Muscle of leg (tissue), 16 donors: ENCODE measurements around the gene PELI1. TPM values are rescaled to one million over a fixed set of nuclear protein-coding genes. Genes with fewer than 3 reads are reported as not detected.

Experiments
- DNase-seq: peaks from one replicate; pipeline ENCODE4 v3.0.0; 2013
- H3K27ac ChIP-seq: one replicate; pipeline ENCODE4 v1.5.1; 2013; ENCODE audit warnings: mild to moderate bottlenecking, low read length, control low read depth
- H3K27me3 ChIP-seq: one replicate; pipeline ENCODE4 v1.6.1; 2013; ENCODE audit warnings: low read length; ENCODE audit not compliant: control insufficient read depth, insufficient read depth
- H3K36me3 ChIP-seq: one replicate; pipeline ENCODE4 v1.6.1; 2013; ENCODE audit warnings: low read length; ENCODE audit not compliant: control insufficient read depth, insufficient read depth
- H3K4me1 ChIP-seq: one replicate; pipeline ENCODE4 v1.6.1; 2013; ENCODE audit warnings: low read length; ENCODE audit not compliant: control insufficient read depth, insufficient read depth
- H3K4me3 ChIP-seq: one replicate; pipeline ENCODE4 v1.5.1; 2013; ENCODE audit warnings: low read length, control low read depth
- H3K9me3 ChIP-seq: replicated peaks from 2 replicates; pipeline ENCODE4 v1.6.1; 2013; ENCODE audit warnings: low read depth, low read length; ENCODE audit not compliant: control insufficient read depth
- WGBS: methylation state at CpG from one replicate; pipeline ENCODE4 v1.1.5; 2013; ENCODE audit warnings: missing lambda C conversion rate; ENCODE audit not compliant: insufficient coverage; 5-methylcytosine and 5-hydroxymethylcytosine counted together
- long read RNA-seq, 11 donors: transcript quantifications; one replicate each; lab custom pipeline, GENCODE V29; 2026
- polyA plus RNA-seq, 8 donors: library from polyadenylated mRNA; unstranded; fragments of 120-200 nt; gene quantifications; one replicate each; pipeline versions ENCODE4 v1.2.1 to v1.2.3, GENCODE V29; 2013; ENCODE audit warnings: inconsistent platforms in 1 of 8, low replicate concordance in 1 of 8; ENCODE audit not compliant: insufficient read length in 8 of 8, insufficient read depth in 1 of 8
- total RNA-seq: library from RNA; stranded (reverse); fragments of 120-200 nt; gene quantifications from one replicate; pipeline ENCODE4 v1.2.4, GENCODE V29; 2013

PELI1 gene
- total RNA-seq = 12.2 TPM
- polyA plus RNA-seq = 10 to 100 TPM; 15.6 to 24.2 (median 18.7) TPM
- long read RNA-seq, donor 1, partial matches to known transcripts = 0 of 4 reads
- long read RNA-seq, donor 1, other reads (novel, unspliced or antisense) = 0 of 4 reads
- long read RNA-seq, donor 2 = 0 reads
- long read RNA-seq, donor 3, partial matches to known transcripts = 0 of 1 reads
- long read RNA-seq, donor 3, other reads (novel, unspliced or antisense) = 0 of 1 reads
- long read RNA-seq, donor 4, partial matches to known transcripts = 0 of 2 reads
- long read RNA-seq, donor 4, other reads (novel, unspliced or antisense) = 0 of 2 reads
- long read RNA-seq, donor 5, transcript PELI1-201 (7 exons, 3,750 nt) = major isoform, 11 of 11 reads
- long read RNA-seq, donor 5, partial matches to known transcripts = 0 of 11 reads
- long read RNA-seq, donor 5, other reads (novel, unspliced or antisense) = 0 of 11 reads
- long read RNA-seq, donor 6, transcript PELI1-201 (7 exons, 3,750 nt) = major isoform, 7 of 35 reads
- long read RNA-seq, donor 6, partial matches to known transcripts = 17 of 35 reads
- long read RNA-seq, donor 6, other reads (novel, unspliced or antisense) = 11 of 35 reads
- long read RNA-seq, donor 7, partial matches to known transcripts = 0 of 3 reads
- long read RNA-seq, donor 7, other reads (novel, unspliced or antisense) = 0 of 3 reads
- long read RNA-seq, donor 8, partial matches to known transcripts = 7 of 10 reads
- long read RNA-seq, donor 8, other reads (novel, unspliced or antisense) = 0 of 10 reads
- long read RNA-seq, donor 9, partial matches to known transcripts = 0 of 2 reads
- long read RNA-seq, donor 9, other reads (novel, unspliced or antisense) = 0 of 2 reads
- long read RNA-seq, donor 10, partial matches to known transcripts = 0 of 4 reads
- long read RNA-seq, donor 10, other reads (novel, unspliced or antisense) = 0 of 4 reads
- long read RNA-seq, donor 11, transcript PELI1-201 (7 exons, 3,750 nt) = major isoform, 5 of 5 reads
- long read RNA-seq, donor 11, partial matches to known transcripts = 0 of 5 reads
- long read RNA-seq, donor 11, other reads (novel, unspliced or antisense) = 0 of 5 reads

- Histone ChIP-seq H3K9me3 (no peaks in the 10 kb centered on the region), H3K36me3 (no peaks in the 10 kb centered on the region), H3K27ac (peak within 1 kb of the TSS; percentile 95), H3K27me3 (no peaks in the 10 kb centered on the region), H3K4me1 (peaks cover 4% of the 10 kb centered on the region), H3K4me3 (peak within 1 kb of the TSS; percentile 88)
- WGBS = 2% methylated on average over 49 of the region's 68 CpGs
- DNase-seq = peak; percentile 98
Observed at GRCh38 chr2:64144057-64145013, at the start of gene PELI1. Gene PELI1 (minus strand): TSS chr2:64144420. CDS start chr2:64108310, 36,110 bp downstream.

- WGBS = no CpG with 5 or more reads among the region's 4 CpGs
- Histone ChIP-seq H3K27me3 (no peaks in the 10 kb centered on the region), H3K36me3 (no peaks in the 10 kb centered on the region), H3K9me3 (no peaks in the 10 kb centered on the region), H3K4me3 (no peak overlapping the region), H3K4me1 (no peaks in the 10 kb centered on the region), H3K27ac (no peak overlapping the region)
- no peak for DNase-seq
Observed at GRCh38 chr2:64193491-64193890, 49.3 kb upstream of the PELI1 start.

GRCh38 chr2:64192664-64193105, 48.5 kb upstream of the PELI1 start:
- Histone ChIP-seq H3K4me1 (no peaks in the 10 kb centered on the region), H3K4me3 (no peak overlapping the region), H3K9me3 (no peaks in the 10 kb centered on the region), H3K27ac (peak overlapping the region; percentile 10), H3K36me3 (no peaks in the 10 kb centered on the region), H3K27me3 (no peaks in the 10 kb centered on the region)
- peak; percentile 42 for DNase-seq
- no CpG with 5 or more reads among the region's 6 CpGs for WGBS

- 77% methylated on average over 5 of the region's 6 CpGs for WGBS
- Histone ChIP-seq H3K9me3 (no peaks in the 10 kb centered on the region), H3K27ac (no peak overlapping the region), H3K27me3 (no peaks in the 10 kb centered on the region), H3K36me3 (no peaks in the 10 kb centered on the region), H3K4me1 (no peaks in the 10 kb centered on the region), H3K4me3 (no peak overlapping the region)
- DNase-seq = peak; percentile 74
Observed at GRCh38 chr2:64192125-64192479, 47.9 kb upstream of the PELI1 start.

- Histone ChIP-seq H3K27me3 (no peaks in the 10 kb centered on the region), H3K4me1 (peaks cover 9% of the 10 kb centered on the region)
Observed at GRCh38 chr2:64189586-64189985, 45.4 kb upstream of the PELI1 start.

GRCh38 chr2:64189167-64189566, 44.9 kb upstream of the PELI1 start:
- Histone ChIP-seq H3K27me3 (no peaks in the 10 kb centered on the region), H3K4me1 (peaks cover 9% of the 10 kb centered on the region), H3K36me3 (no peaks in the 10 kb centered on the region), H3K4me3 (no peak overlapping the region), H3K9me3 (no peaks in the 10 kb centered on the region), H3K27ac (no peak overlapping the region)
- 89% methylated on average over 9 of the region's 10 CpGs for WGBS
- no peak for DNase-seq

More at GRCh38 chr2:64189586-64189985, 45.4 kb upstream of the PELI1 start:
- no peak overlapping the region for H3K4me3 ChIP-seq
- H3K27ac ChIP-seq = no peak overlapping the region
- H3K36me3 ChIP-seq = no peaks in the 10 kb centered on the region
- no peaks in the 10 kb centered on the region for H3K9me3 ChIP-seq
- DNase-seq = no peak

- Histone ChIP-seq H3K27ac (no peak overlapping the region), H3K36me3 (no peaks in the 10 kb centered on the region), H3K4me3 (no peak overlapping the region), H3K9me3 (no peaks in the 10 kb centered on the region), H3K27me3 (no peaks in the 10 kb centered on the region), H3K4me1 (peaks cover 9% of the 10 kb centered on the region)
- DNase-seq = peak; percentile 82
- whole genome bisulfite sequencing = 25% methylated on average over 1 of the region's 2 CpGs
Observed at GRCh38 chr2:64186699-64187605, 42.7 kb upstream of the PELI1 start.

GRCh38 chr2:64179582-64180321, 35.5 kb upstream of the PELI1 start:
- DNase-seq = peak; percentile 80
- no CpG with 5 or more reads among the region's 10 CpGs for WGBS

More at GRCh38 chr2:64179582-64180321, 35.5 kb upstream of the PELI1 start:
- H3K9me3 ChIP-seq = no peaks in the 10 kb centered on the region
- H3K36me3 ChIP-seq = no peaks in the 10 kb centered on the region
- H3K27me3 ChIP-seq = no peaks in the 10 kb centered on the region
- H3K4me3 ChIP-seq = no peak overlapping the region
- no peaks in the 10 kb centered on the region for H3K4me1 ChIP-seq
- peak overlapping the region; percentile 37 for H3K27ac ChIP-seq
